GM21737 (cell line): ENCODE measurements around the gene UBA1.

Source experiments
- ATAC-seq: cut with Tn5 transposase; IDR thresholded peaks from one replicate; pipeline ENCODE4 v1.9.1; 2021; ENCODE audit warnings: mild to moderate bottlenecking, moderate library complexity; ENCODE audit not compliant: unreplicated experiment

Gene UBA1

GRCh38 chrX:47169726-47170515 is 23.7 kb upstream of the UBA1 start:
- ATAC-seq: no peak

- ATAC-seq: no peak
These were observed 22.6 kb upstream of the UBA1 start for GRCh38 chrX:47170861-47171692.

GRCh38 chrX:47171996-47172395 is 21.6 kb upstream of the UBA1 start:
- no peak for ATAC-seq

- no peak for ATAC-seq
These were observed 21.1 kb upstream of the UBA1 start for GRCh38 chrX:47172549-47172948.

- ATAC-seq: no peak
These were observed 20.4 kb upstream of the UBA1 start for GRCh38 chrX:47172971-47173792.

- no peak for ATAC-seq
These were observed 19.3 kb upstream of the UBA1 start for GRCh38 chrX:47174376-47174775.

- no peak for ATAC-seq
These were observed 18.6 kb upstream of the UBA1 start for GRCh38 chrX:47174846-47175587.

- no peak for ATAC-seq
These were observed 18.0 kb upstream of the UBA1 start for GRCh38 chrX:47175588-47175980.

GRCh38 chrX:47176101-47176740 is 17.4 kb upstream of the UBA1 start:
- no peak for ATAC-seq

- ATAC-seq: no peak
These were observed 16.6 kb upstream of the UBA1 start for GRCh38 chrX:47177079-47177478.

- no peak for ATAC-seq
These were observed 15.3 kb upstream of the UBA1 start for GRCh38 chrX:47178337-47178736.

GRCh38 chrX:47179221-47179927 is 14.3 kb upstream of the UBA1 start:
- ATAC-seq: no peak

- no peak for ATAC-seq
These were observed 13.7 kb upstream of the UBA1 start for GRCh38 chrX:47179928-47180255.

- ATAC-seq: no peak
These were observed 13.3 kb upstream of the UBA1 start for GRCh38 chrX:47180346-47180745.

GRCh38 chrX:47181301-47181700 is 12.3 kb upstream of the UBA1 start:
- no peak for ATAC-seq

- no peak for ATAC-seq
These were observed 11.4 kb upstream of the UBA1 start for GRCh38 chrX:47182106-47182700.

GRCh38 chrX:47184486-47184885 is 9.1 kb upstream of the UBA1 start:
- ATAC-seq: no peak

- ATAC-seq: no peak
These were observed 8.4 kb upstream of the UBA1 start for GRCh38 chrX:47185241-47185640.

GRCh38 chrX:47186096-47186740 is 7.4 kb upstream of the UBA1 start:
- ATAC-seq: no peak
